Adipose tissue (tissue), 3 donors: ENCODE measurements around the gene RMI2. TPM values are rescaled to one million over a fixed set of nuclear protein-coding genes. Genes with fewer than 3 reads are reported as not detected.

Source experiments
- H3K27ac ChIP-seq: one replicate; pipeline ENCODE4 v1.5.1; 2013; ENCODE audit warnings: low read depth, low read length
- WGBS, 3 donors: extraction: QIAGEN DNeasy Blood & Tissue Kit; methylation state at CpG; one replicate each; pipeline ENCODE4 v1.1.7; 2013; 5-methylcytosine and 5-hydroxymethylcytosine counted together
- polyA plus RNA-seq, 3 donors: library from polyadenylated mRNA; stranded (reverse); fragments of 200-250 nt; gene quantifications; one replicate each; pipeline ENCODE4 v1.2.3, GENCODE V29; 2013
- donor health status: healthy with polysubstance abuse.
- donor health status: Bipolar disorder and iron deficiency.
- donor health status: healthy.

RMI2 gene
- polyA plus RNA-seq, 3 donors, result 0.67 to 0.87 (median 0.67) TPM

DNA sequence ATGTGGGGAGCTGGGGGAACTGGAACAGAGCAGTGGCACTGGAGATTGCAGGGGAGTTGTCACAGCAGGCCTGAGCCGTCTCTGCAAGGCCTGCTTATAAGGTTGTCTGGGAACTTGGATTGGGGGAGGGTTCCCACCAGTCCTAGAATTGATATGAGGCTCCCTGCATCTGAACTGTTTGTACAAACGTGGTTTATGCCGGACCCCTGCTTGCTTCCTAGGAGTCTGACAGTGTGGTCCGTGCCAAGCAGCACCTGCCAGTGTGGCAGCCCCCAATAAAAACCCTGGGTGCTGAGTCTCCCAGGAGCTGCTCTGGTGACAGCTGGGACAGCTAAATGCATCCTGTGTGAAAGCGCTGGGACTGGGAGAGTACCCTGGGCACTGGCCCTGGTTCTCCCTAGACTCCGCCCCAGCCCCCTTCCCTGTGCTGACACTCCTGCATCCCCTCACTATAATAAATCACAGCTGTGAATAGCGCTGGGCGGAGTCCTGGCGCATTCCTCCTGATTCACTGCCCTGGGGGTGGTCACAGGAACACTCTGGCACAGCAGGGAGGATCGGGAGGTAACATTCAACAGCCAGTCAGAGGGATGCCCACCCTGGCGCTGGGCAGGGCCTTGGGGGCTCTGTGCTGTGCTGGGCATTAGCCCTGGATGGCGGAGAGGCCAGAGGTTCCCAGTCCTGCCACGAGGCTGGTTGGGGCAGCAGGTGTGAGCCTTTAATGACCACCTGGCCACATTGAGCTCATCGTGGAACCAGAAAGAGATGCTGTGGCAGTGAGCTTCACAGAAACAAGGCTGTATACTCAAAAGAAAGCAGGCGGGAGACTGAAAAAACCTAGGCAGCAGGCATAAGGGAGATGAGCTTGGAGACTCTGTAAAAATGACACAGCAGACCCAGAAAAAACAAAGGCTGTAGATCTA lies 45.6 kb downstream of the RMI2 start:
- H3K27ac ChIP-seq, result no peak overlapping the region
- WGBS, 3 donors, result 64 to 76% (median 73%) methylated on average over 15 of the region's 15 CpGs

DNA sequence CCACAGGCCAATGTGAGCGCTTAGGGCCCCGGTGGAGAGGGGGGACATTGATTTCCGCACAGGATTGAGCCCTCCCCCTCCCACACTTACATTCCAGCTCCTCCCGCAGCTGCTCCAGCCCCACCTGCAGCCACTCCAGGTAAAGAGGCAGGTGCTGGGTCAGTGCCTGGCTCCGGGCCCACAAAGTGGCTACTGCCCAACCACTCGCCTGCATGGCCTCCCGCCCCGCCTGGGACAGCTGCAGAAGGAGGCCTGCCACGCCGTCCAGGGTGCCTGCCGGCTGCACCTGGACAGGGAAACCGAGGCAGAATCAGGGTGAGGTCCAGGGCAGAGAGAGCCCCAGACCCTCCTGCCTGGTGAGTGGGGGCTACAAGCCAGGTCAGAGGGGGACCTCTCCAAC lies 46.3 kb downstream of the RMI2 start:
- WGBS, 3 donors, result 19 to 83% (median 73%) methylated on average over 12 of the region's 12 CpGs
- no peak overlapping the region for H3K27ac ChIP-seq

DNA sequence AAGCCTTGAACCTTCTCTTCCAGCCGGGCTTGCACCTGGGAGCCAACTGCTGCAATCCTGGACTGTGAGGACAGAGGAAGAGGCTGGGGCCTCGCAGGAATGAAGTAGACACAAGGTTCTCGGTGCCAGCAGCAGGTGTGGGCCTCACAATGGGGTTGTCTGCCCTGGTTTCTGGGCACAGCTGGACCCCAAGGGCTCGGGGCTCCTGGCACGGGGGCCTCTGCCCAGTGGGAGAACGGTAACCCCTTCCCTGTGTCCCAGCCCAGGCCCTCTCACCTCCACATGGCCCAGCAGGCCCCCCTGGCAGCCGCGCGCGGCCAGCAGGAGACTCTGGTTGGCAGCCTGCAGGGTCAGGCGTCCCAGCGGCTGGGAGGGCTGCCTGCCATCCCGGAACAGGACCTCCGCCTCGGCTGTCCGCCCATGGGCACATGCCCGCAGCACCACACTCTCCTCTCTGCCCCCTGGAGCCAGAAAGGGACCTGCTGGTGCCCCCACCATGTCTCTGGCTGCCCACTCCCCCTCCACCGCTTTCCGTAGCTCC lies 46.9 kb downstream of the RMI2 start:
- WGBS, 3 donors, result 79 to 91% (median 79%) methylated on average over 12 to 19 of the region's 19 CpGs
- no peak overlapping the region for H3K27ac ChIP-seq

DNA sequence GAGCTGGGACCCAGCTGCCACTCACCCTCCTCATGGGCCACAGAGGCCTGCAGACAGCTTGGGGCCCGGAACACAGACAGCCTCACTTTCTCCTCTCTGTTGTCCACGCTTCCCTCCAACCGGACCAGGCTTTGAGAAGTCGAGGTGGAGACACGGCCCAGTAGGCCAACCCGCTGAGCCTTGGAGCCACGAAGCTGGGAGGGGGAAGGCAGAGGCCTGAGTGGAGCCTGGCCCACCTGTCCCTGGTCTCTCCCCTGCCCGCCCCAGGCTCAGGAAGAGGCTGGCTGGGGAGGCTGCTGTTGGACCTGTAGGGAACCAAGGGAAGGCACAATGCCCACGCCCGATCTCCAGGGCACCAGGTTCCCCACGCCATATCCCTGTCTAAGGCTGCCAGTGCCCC lies 48.1 kb downstream of the RMI2 start:
- H3K27ac ChIP-seq, result no peak overlapping the region
- WGBS, 3 donors, result 84 to 99% (median 96%) methylated on average over 11 of the region's 11 CpGs

DNA sequence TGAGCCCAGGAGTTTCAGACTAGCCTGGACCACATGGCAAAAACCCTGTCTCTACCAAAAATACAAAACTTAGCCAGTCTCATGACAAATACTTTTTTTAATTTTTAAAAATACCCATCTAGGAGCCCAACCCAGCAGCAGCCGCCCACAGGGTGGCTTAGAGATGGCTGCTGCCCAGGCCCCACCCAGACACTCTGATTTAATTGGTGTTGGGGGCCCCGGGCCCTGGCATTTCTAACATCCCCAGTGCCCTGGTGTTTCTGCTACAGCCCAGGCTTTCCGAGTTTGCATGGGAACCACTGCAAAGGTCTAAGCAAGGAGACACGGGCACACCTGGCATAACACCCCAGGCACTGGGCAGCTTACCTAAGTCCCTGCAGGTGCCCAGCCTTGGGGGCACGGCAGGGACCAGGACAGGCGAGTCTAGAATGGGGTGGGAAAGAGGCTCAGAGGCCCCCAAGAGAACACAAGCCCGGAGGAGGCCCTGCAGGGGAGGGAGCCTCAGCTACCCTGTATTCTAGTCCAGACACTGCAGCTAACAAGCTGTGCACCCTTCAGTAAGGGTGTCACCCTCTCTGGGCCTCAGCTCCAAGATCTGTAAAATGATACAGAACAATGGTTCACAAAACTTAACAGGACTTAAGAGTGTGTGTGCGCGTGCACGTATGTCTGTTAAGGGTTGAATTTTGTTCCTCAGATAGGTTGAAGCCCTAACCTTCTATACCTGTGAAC lies 48.8 kb downstream of the RMI2 start:
- WGBS, 3 donors, result 90 to 92% (median 92%) methylated on average over 10 of the region's 10 CpGs
- H3K27ac ChIP-seq, result no peak overlapping the region

DNA sequence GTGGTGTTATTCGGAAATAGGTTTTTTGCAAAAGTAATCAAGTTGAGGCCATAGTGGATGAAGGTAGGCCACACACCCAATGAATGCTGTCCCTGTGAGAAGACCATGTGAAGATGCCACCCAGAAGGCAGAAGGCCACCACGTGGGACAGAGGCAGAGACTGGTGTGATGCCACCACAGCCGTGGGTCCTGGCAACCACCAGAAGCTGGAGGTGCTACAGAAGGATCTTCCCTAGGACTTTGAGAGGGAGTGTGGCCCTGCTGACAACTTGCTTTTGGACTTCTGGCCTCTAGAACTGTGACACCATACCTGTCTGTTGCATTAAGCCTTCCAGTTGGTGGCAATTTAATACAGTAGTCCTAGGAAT lies 49.3 kb downstream of the RMI2 start:
- WGBS, 3 donors, result 67 to 86% (median 84%) methylated on average over 3 of the region's 3 CpGs
- no peak overlapping the region for H3K27ac ChIP-seq

DNA sequence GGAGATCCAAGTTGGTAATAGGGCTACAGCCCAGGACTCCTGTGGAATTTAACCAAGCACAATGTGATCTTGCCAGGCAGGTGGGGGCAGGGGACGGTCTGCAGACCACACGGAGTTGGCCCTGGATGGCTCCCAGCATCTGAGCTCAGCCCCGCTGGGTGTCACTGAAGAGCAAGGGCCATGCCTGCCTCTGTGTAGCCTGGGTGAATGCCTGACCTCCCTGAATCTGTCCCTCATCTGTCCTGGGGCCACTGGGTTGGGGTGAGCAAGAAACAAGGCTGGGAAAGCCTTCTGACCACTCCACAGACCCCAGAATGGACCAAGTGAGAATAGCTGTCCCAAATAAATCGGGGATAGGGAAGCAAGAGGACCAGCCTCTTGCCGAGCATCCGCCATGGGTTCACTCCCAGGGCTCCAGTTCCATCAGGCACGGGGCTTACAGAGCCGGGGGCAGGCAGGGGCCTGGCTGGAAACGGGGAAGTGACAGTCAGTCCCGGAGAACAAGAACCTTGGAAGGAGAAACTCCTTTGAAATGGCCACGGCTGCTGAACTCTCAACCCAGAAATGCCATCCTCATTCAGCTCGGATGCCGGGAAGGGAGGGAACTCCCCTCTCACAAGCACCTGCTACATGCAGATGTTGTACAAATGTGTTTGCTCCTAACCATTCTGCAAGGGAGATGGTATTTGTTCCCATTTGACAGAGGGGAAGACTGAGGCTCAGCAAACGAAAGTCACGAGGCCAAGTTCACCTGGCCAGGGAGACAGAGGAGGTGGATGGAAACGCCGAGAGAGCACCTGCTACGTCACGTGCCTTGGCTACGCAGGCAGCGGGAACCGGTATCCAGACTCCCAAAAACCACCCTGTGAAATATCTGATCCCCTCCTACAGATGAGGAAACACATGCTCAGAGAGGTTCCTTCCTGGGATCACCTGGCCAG lies 50.0 kb downstream of the RMI2 start:
- H3K27ac ChIP-seq, result no peak overlapping the region
- WGBS, 3 donors, result 67 to 75% (median 74%) methylated on average over 22 of the region's 22 CpGs

DNA sequence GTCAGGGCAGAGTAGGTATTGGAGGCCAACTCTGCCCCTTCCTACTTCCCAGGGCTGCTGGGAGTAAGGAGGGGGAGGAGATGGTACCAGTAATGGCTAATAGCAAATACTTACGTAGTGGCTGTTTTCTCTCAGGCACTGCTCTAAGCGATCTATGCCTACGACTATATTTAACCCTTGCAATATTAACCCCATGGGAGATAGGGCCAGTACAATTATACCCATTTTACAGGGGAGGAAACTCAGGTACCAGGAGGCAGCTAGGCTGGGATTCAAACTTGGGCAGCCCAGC lies 50.6 kb downstream of the RMI2 start:
- WGBS, 3 donors, result 12 to 18% (median 17%) methylated on average over 3 of the region's 3 CpGs
- no peak overlapping the region for H3K27ac ChIP-seq

DNA sequence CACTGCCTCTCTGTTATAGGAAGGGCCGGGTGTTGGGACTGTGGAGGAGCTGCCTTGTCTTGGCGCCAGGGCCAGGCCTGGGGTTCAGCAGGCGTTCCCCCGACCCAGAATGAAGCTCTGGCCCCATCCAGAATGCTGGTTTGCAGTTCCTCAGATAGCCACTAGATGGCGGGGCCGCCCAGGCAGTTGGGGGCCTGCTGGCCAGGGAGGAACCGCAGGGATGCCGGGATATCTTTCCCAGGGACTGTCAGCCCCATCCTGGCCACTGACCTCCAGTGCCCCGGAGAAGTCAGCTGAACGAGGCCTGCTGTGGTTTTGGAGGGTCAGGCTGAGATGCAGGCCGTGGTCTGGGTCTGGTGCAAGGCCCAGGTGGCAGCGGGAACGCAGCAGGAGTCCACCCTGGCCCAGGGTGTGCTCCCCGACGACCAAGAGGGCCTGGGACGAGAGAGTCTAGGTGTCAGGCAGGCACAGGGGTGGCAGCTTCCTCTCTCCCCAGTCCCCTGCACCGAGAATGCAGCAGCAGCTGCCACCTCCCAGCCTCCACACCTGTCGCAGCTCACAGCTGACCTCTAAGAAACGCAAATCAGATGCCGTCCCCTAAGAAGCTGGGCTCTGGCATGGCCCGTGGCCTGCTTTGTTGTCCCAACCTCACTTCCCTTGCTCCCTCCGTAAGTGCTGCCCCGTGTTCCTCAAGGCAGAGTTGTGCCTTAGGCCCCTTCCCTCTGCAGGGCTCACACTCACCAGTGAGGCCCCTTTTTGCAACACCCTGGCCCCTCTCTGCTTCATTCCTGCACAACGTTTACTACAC lies 51.2 kb downstream of the RMI2 start:
- no peak overlapping the region for H3K27ac ChIP-seq
- 27 to 42% (median 41%) methylated on average over 24 of the region's 24 CpGs for WGBS, 3 donors

DNA sequence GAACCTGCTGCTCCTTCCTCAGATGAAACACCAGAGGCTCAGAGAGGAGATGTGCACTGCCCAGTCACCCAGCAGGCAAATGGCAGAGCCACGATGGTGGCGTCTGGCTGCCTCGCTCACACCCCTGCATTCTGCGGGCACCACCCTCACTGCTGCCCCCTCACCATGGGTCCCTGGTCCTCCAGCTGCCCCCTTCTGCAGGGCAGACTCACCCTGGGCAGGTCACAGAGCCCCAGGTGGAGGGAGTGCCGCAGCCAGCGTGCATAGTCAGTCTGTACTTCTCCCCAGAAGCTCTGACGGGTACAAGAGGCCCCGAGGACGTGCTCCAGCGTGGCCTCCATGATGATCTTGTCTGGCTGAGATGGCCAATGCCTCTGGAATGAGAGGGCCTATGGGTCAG lies 52.9 kb downstream of the RMI2 start:
- 87 to 94% (median 88%) methylated on average over 10 of the region's 10 CpGs for WGBS, 3 donors
- no peak overlapping the region for H3K27ac ChIP-seq

DNA sequence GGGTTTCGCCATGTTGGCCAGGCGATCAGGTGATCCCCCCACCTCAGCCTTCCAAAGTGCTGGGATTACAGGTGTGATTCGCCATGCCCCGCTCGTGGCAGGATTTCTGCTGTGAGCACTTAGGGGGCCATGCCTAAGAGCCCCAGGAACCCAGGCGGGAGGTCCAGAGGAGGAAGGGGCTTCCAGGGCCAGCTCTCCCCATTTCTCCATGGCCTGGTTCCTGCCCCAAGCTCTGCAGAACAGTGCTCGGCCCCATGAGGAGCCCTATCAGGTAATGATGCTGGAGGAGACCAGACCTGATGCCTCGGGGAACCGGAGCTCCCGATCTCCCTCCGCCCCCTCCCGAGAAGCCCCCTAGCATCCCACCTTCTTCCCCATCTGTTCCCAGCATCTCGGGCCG lies 53.6 kb downstream of the RMI2 start:
- H3K27ac ChIP-seq, result no peak overlapping the region
- WGBS, 3 donors, result 90 to 93% (median 93%) methylated on average over 14 of the region's 14 CpGs

DNA sequence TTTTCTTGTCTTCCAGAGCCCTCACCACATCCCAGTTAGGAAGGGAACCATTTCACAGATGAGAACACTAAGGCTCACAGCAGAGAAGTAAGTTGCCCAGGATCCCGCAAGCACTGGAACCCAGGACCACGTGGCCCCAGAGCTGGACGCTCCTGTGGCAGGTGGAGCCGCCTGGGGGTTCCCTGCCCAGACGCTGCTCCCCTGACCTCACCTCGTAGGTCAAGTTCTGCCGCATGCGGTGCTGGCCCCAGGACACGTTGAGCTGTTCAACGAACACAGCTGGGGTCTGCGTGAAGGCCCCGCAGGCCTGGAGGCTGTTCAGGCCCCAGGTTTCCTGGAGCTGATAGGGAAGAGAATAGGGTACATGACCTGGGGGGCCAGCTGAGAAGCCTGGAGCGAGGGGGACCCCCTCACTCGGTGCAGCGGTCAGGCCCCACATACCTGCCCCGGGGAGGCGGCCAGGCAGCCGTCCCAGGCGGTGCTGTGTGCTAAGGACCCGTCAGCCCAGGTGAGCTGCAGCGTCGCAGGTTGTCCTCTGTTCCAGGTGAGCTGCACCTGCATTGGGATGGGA lies 54.1 kb downstream of the RMI2 start:
- no peak overlapping the region for H3K27ac ChIP-seq
- WGBS, 3 donors, result 88 to 91% (median 90%) methylated on average over 22 of the region's 22 CpGs

DNA sequence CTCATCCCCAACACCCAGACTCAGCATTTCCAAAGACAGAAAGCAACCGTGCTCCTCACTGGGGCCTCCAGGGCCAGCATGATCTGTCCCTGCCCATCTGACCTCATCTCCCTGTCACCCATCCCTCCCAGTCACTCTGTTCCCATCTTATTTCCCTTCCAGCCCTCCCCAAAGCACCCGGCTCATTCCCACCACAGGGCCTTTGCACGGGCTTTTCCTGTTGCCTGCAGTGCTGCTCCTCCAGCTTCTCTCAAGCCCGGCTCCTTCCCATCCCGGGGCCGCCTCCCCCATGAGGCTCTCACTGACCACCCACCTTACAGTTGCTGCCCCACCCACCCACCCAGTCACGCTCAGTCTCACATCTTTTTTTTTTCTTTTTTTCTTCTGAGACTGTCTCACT lies 54.8 kb downstream of the RMI2 start:
- no peak overlapping the region for H3K27ac ChIP-seq
- WGBS, 3 donors, result 90 to 96% (median 92%) methylated on average over 7 of the region's 7 CpGs

Other genes starting within 250 kb of the RMI2 start
- 10 to 100 TPM in 1 of 3 donors, 1 to 10 TPM in 2; 2.6 to 29.7 (median 9.8) TPM for gene SOCS1, start 89.3 kb upstream of the RMI2 start, polyA plus RNA-seq
- not detected for gene TNP2, start 76.1 kb upstream of the RMI2 start, polyA plus RNA-seq
- gene PRM3, start 71.8 kb upstream of the RMI2 start, polyA plus RNA-seq, result not detected
- gene PRM2, start 69.0 kb upstream of the RMI2 start, polyA plus RNA-seq, result not detected
- gene PRM1, start 64.1 kb upstream of the RMI2 start, polyA plus RNA-seq, result not detected
- 100 to 1,000 TPM in 2 of 3 donors, 10 to 100 TPM in 1; 21.6 to 181 (median 148) TPM for gene LITAF, start 241.5 kb downstream of the RMI2 start, polyA plus RNA-seq